Measurements from ENCODE around the gene CEPT1. TPM values are rescaled to one million over a fixed set of nuclear protein-coding genes. Genes with fewer than 3 reads are reported as not detected.

The CEPT1 gene
- total and polyA plus RNA-seq, 8 donors = 8.5 to 23.8 (median 13.1) TPM

DNA sequence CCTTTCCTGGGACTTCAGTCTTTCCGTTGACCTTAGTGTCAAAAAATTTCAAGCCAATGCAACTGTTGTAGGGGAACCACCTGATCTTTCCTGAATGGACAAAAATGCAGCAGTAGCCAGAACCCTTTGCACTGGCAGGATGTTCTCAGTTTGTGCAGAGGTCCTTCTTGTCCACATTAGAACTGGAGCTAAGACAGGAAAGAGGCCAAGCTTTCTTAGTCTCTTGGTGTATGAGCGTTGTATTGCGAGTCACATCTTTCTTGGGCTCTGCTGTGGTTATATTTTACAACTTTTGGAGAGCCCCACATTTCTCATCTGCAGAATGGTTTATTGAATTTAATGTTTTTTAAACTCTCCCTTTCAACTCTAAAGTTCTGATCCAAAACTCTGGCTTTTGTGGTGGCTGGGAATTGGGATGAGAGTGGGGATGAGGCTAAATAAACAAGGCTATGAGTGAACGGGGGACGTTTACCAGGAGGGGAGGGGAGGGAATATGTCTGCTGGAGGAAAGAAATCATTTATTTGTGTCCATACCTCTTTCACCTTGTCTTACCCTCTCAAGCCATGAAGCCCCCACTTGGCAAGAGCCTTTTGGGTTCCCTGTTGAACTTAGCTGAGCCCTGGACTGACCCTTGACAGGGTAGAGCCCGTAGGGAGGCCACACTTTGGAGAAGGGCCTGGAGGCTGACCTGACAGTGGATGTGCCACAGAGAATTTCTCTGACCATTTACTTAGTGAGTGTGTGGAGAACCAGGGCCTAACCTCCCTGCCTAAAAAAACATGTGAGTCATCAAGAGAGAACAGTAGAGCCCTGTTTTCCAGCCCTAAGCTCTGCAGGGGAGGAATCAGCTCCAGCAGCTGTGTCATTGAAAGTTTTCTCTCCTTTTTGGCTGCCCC is 88.1 kb downstream of the CEPT1 start:
- Histone ChIP-seq H3K9me3 (no peaks in the 10 kb centered on the region), H3K27ac (peak overlapping the region; percentile 1 to 71 (median 66)), H3K4me3 (no peak overlapping the region), H3K36me3 (no peaks in the 10 kb centered on the region), H3K4me1 (peaks cover 0 to 7% (median 5%) of the 10 kb centered on the region in 3 donors), H3K27me3 (no peaks in the 10 kb centered on the region)
- peak in 2 of 6 donors; percentile 25 to 38 for DNase-seq
- FAIRE-seq = no peak
- peak; percentile 76 to 96 (median 94) for ATAC-seq
- intact Hi-C loops (cut with DNase I) = loop anchor here in 1 of 3 donors (10.0 kb wide), 1 partner anchor 537 kb away; no protein-coding TSS in a partner anchor
- TF ChIP-seq, protein P1, sequence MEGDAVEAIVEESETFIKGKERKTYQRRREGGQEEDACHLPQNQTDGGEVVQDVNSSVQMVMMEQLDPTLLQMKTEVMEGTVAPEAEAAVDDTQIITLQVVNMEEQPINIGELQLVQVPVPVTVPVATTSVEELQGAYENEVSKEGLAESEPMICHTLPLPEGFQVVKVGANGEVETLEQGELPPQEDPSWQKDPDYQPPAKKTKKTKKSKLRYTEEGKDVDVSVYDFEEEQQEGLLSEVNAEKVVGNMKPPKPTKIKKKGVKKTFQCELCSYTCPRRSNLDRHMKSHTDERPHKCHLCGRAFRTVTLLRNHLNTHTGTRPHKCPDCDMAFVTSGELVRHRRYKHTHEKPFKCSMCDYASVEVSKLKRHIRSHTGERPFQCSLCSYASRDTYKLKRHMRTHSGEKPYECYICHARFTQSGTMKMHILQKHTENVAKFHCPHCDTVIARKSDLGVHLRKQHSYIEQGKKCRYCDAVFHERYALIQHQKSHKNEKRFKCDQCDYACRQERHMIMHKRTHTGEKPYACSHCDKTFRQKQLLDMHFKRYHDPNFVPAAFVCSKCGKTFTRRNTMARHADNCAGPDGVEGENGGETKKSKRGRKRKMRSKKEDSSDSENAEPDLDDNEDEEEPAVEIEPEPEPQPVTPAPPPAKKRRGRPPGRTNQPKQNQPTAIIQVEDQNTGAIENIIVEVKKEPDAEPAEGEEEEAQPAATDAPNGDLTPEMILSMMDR (IDR thresholded peaks at IDR 0.05) = no peak
- WGBS, 2 donors = 73 to 76% methylated on average over 6 of the region's 6 CpGs

DNA sequence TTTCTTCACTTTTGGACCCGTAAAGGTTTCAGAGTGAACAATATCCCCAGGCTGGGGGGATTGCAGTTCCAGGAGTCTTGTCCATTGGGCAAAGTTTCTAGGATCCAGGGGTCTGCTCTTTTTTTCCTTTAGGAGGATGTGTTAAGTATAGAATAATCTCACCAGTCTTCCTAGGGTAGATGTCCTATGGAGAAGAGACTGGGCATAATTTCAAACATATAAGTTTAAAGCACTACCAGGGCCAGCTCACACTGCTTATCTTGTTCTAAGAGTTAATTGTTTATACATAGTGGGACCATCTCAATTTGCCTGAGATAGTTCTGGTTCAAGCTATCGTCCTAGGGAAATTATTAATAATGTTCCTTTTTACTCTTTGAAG is 88.7 kb downstream of the CEPT1 start:
- Histone ChIP-seq H3K4me3 (no peak overlapping the region), H3K9me3 (no peaks in the 10 kb centered on the region), H3K4me1 (peaks cover 0 to 7% (median 5%) of the 10 kb centered on the region in 3 donors), H3K36me3 (no peaks in the 10 kb centered on the region), H3K27me3 (no peaks in the 10 kb centered on the region), H3K27ac (peak overlapping the region; percentile 1 to 71 (median 66))
- 68 to 84% methylated on average over 2 of the region's 2 CpGs for WGBS, 2 donors
- intact Hi-C loops (cut with DNase I) = loop anchor here in 1 of 3 donors (10.0 kb wide), 1 partner anchor 536 kb away; no protein-coding TSS in a partner anchor
- DNase-seq (no peak), ATAC-seq (no peak), FAIRE-seq (no peak)
- TF ChIP-seq, protein P1 (IDR thresholded peaks at IDR 0.05) = no peak

DNA sequence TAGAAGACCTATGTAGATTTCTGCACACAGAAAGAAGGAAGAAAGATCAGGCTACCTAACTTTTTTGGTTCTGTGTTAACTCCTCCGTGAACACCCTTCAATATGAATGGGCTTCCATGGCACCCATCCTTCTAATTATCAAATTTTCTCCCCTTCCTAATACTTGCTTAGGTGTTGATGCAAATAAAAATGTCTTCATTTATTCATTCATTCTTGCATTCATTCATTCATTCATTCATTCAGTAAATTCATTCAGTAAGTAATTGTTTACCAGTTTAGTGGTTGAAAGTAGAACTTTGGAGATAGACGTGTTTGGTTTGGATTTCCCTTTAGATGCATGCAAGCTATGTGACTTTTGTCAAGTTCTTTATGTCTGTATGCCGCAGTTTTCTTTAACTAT is 92.1 kb downstream of the CEPT1 start:
- no peaks in the 10 kb centered on the region for H3K36me3 ChIP-seq
- no peak overlapping the region for H3K27ac ChIP-seq
- intact Hi-C loops (cut with DNase I) = no loop called here
- H3K4me3 ChIP-seq = no peak overlapping the region
- H3K4me1 ChIP-seq = peaks cover 0 to 5% (median 0%) of the 10 kb centered on the region in 3 donors
- 91 to 95% methylated on average over 3 of the region's 3 CpGs for WGBS, 2 donors
- no peak for FAIRE-seq
- no peak for ATAC-seq
- no peaks in the 10 kb centered on the region for H3K9me3 ChIP-seq
- DNase-seq = no peak
- TF ChIP-seq, protein P1 (IDR thresholded peaks at IDR 0.05) = no peak
- H3K27me3 ChIP-seq = no peaks in the 10 kb centered on the region

DNA sequence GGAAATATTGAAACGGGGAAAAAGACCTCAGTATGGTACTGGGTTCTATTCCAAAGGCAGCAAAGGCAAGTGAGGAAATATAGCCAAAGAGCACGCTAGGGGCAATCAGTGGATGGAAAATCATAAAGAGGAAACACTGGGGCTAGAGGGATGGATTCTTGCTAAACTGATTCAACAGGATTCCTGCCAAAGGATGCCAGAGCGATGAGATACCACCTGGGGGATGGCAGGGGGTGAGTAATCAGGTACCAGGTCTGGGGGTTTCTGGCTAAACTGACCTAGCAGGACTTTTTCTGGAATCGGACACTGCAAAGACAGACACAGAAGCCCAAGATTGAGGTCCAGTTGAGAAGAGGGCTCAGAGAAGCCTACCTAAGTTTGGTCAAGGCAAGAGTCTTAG is 94.2 kb downstream of the CEPT1 start:
- no peaks in the 10 kb centered on the region for H3K27me3 ChIP-seq
- H3K36me3 ChIP-seq = no peaks in the 10 kb centered on the region
- FAIRE-seq (no peak), DNase-seq (no peak), ATAC-seq (no peak)
- H3K4me1 ChIP-seq = no peaks in the 10 kb centered on the region
- H3K27ac ChIP-seq = no peak overlapping the region
- no peak overlapping the region for H3K4me3 ChIP-seq
- 76 to 83% methylated on average over 4 of the region's 4 CpGs for WGBS, 2 donors
- intact Hi-C loops (cut with DNase I) = no loop called here
- TF ChIP-seq, protein P1 (IDR thresholded peaks at IDR 0.05) = no peak
- H3K9me3 ChIP-seq = no peaks in the 10 kb centered on the region

Other genes starting within 250 kb of the CEPT1 start
- 1 to 10 TPM; 1.9 to 4.4 (median 3.0) TPM for gene LRIF1, start 176.3 kb upstream of the CEPT1 start, total RNA-seq
- 1 to 10 TPM; 3.0 to 5.4 TPM for gene LRIF1, start 176.3 kb upstream of the CEPT1 start, polyA plus RNA-seq
- 10 to 100 TPM; 10.2 to 32.2 (median 16.7) TPM for gene DRAM2, start 130 bp upstream of the CEPT1 start, total RNA-seq
- 10 to 100 TPM; 14.1 to 19.1 TPM for gene DRAM2, start 130 bp upstream of the CEPT1 start, polyA plus RNA-seq
- gene DENND2D, start 60.4 kb downstream of the CEPT1 start, total RNA-seq = 10 to 100 TPM in 5 of 6 donors, 1 to 10 TPM in 1; 8.0 to 30.4 (median 15.9) TPM
- gene DENND2D, start 60.4 kb downstream of the CEPT1 start, polyA plus RNA-seq = 10 to 100 TPM; 21.1 to 27.7 TPM
- gene CHI3L2, start 87.5 kb downstream of the CEPT1 start, total RNA-seq = 1 to 10 TPM in 1 of 6 donors, under 1 TPM in 2, not detected in 3; 0.66 to 1.2 (median 0.95) TPM
- under 1 TPM; 0.07 to 0.30 TPM for gene CHI3L2, start 87.5 kb downstream of the CEPT1 start, polyA plus RNA-seq
- gene CHIA, start 150.6 kb downstream of the CEPT1 start, total RNA-seq = not detected
- under 1 TPM in 1 of 2 donors, not detected in 1; 0.05 TPM for gene CHIA, start 150.6 kb downstream of the CEPT1 start, polyA plus RNA-seq